NAMALWA (cell line): ENCODE results near the gene VAV2.
"Not testable (repeated sequence)": the region's sequence is repeated elsewhere in the genome, so short reads cannot be mapped to it uniquely, and the experiment has no call there.

Experiments
- DNase-seq: peaks from one replicate; pipeline ENCODE4 v3.0.0-alpha.2; 2015; ENCODE audit warnings: low spot score

VAV2 gene

GRCh38 chr9:133938086-133938485 lies 54.0 kb downstream of the VAV2 start:
- DNase-seq, result no peak

- DNase-seq, result no peak
Observed at GRCh38 chr9:133937120-133937519, 55.0 kb downstream of the VAV2 start.

GRCh38 chr9:133935328-133936005 lies 56.7 kb downstream of the VAV2 start:
- DNase-seq, result no peak

GRCh38 chr9:133934482-133935232 lies 57.5 kb downstream of the VAV2 start:
- DNase-seq, result no peak

- DNase-seq, result no peak
Observed at GRCh38 chr9:133933426-133934026, 58.6 kb downstream of the VAV2 start.

GRCh38 chr9:133932633-133933032 lies 59.5 kb downstream of the VAV2 start:
- no peak for DNase-seq

- DNase-seq, result no peak
Observed at GRCh38 chr9:133932181-133932580, 59.9 kb downstream of the VAV2 start.

GRCh38 chr9:133930682-133931485 lies 61.2 kb downstream of the VAV2 start:
- no peak for DNase-seq

- DNase-seq, result no peak
Observed at GRCh38 chr9:133930046-133930681, 62.0 kb downstream of the VAV2 start.

- no peak for DNase-seq
Observed at GRCh38 chr9:133929599-133929998, 62.5 kb downstream of the VAV2 start.

GRCh38 chr9:133928248-133928764 lies 63.8 kb downstream of the VAV2 start:
- DNase-seq, result no peak

GRCh38 chr9:133927041-133927440 lies 65.1 kb downstream of the VAV2 start:
- no peak for DNase-seq

- no peak for DNase-seq
Observed at GRCh38 chr9:133926165-133926856, 65.8 kb downstream of the VAV2 start.

GRCh38 chr9:133924453-133924852 lies 67.7 kb downstream of the VAV2 start:
- no peak for DNase-seq

- not testable (repeated sequence) for DNase-seq
Observed at GRCh38 chr9:133923608-133924007, 68.5 kb downstream of the VAV2 start.

- no peak for DNase-seq
Observed at GRCh38 chr9:133921866-133922265, 70.3 kb downstream of the VAV2 start.

GRCh38 chr9:133920471-133920870 lies 71.7 kb downstream of the VAV2 start:
- DNase-seq, result no peak

- no peak for DNase-seq
Observed at GRCh38 chr9:133919253-133920115, 72.6 kb downstream of the VAV2 start.

GRCh38 chr9:133918111-133918813 lies 73.9 kb downstream of the VAV2 start:
- no peak for DNase-seq
